ENCODE measurements around the gene METTL6. TPM values are rescaled to one million over a fixed set of nuclear protein-coding genes. Genes with fewer than 3 reads are reported as not detected.

Gene METTL6
- total and polyA plus RNA-seq, 7 donors: 5.4 to 21.9 (median 14.3) TPM

DNA sequence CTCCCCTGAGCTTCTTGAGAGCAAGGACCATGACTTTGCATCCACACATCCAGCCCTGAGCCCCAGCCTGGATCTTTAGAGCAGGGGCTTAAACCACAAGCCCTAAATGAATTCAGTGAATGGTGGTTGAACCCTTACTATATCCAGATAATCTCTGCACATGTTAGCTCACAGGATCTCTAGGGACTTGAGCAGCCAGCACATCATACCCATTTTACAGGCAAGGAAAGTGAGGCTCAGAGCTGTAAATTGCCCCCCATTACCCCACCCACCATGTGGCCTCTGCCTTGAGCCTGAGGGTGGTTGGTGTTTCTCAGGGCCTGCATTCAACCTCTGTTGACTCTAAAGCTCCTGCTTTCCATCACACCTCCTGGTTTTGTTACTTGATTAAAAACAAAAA is 27.6 kb upstream of the METTL6 start:
- TF ChIP-seq EP300 (IDR thresholded peaks at IDR 0.05) (no peak), POLR2AphosphoS5 (IDR thresholded peaks at IDR 0.05) (no peak), POLR2A (IDR thresholded peaks at IDR 0.05) (no peak)
- TF ChIP-seq, protein P1, sequence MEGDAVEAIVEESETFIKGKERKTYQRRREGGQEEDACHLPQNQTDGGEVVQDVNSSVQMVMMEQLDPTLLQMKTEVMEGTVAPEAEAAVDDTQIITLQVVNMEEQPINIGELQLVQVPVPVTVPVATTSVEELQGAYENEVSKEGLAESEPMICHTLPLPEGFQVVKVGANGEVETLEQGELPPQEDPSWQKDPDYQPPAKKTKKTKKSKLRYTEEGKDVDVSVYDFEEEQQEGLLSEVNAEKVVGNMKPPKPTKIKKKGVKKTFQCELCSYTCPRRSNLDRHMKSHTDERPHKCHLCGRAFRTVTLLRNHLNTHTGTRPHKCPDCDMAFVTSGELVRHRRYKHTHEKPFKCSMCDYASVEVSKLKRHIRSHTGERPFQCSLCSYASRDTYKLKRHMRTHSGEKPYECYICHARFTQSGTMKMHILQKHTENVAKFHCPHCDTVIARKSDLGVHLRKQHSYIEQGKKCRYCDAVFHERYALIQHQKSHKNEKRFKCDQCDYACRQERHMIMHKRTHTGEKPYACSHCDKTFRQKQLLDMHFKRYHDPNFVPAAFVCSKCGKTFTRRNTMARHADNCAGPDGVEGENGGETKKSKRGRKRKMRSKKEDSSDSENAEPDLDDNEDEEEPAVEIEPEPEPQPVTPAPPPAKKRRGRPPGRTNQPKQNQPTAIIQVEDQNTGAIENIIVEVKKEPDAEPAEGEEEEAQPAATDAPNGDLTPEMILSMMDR (IDR thresholded peaks at IDR 0.05): no peak
- H3K36me3 ChIP-seq: peaks cover 0 to 18% (median 0%) of the 10 kb centered on the region in 4 donors
- intact Hi-C loops (cut with DNase I): no loop called here
- no peaks in the 10 kb centered on the region for H3K9me3 ChIP-seq
- DNase-seq: no peak
- no peak overlapping the region for H3K4me3 ChIP-seq
- H3K4me1 ChIP-seq: no peaks in the 10 kb centered on the region
- H3K27me3 ChIP-seq: no peaks in the 10 kb centered on the region
- H3K27ac ChIP-seq: no peak overlapping the region

DNA sequence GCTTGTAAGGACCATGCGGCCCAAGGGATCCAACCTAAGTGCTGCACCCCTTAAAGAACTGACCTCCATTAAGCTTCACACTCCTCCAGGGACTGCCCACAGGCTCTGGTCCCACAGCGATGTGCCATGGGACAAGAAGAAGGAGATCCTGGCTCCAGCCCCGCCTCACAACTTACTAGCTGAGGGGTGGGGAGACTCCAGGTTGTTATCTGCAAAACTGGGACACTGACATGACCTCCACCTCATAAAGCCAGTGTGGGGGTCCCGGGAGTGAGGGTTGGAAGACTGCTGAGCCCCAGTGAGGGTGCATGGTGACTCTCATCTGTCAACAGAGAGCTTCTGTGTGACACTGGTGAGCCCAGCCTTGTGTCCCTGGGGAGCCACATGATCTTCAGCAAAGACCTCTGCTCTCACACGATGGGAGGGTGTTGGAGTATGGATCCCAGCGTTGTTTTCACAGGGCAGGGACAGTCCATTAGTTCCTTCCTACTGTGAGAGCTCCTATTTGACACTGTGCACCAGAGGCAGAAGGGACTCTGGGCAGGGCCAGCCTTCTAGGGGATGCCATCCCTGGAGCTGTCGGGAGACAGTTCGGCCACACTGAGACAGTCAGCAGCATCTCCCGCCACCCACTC is 26.8 kb upstream of the METTL6 start:
- no peaks in the 10 kb centered on the region for H3K4me1 ChIP-seq
- H3K36me3 ChIP-seq: peaks cover 0 to 18% (median 0%) of the 10 kb centered on the region in 4 donors
- no peaks in the 10 kb centered on the region for H3K27me3 ChIP-seq
- no peak for TF ChIP-seq POLR2A (IDR thresholded peaks at IDR 0.05)
- no peak overlapping the region for H3K4me3 ChIP-seq
- intact Hi-C loops (cut with DNase I): no loop called here
- no peaks in the 10 kb centered on the region for H3K9me3 ChIP-seq
- H3K27ac ChIP-seq: no peak overlapping the region
- WGBS, 2 donors: 76 to 82% methylated on average over 9 of the region's 9 CpGs
- DNase-seq: no peak

DNA sequence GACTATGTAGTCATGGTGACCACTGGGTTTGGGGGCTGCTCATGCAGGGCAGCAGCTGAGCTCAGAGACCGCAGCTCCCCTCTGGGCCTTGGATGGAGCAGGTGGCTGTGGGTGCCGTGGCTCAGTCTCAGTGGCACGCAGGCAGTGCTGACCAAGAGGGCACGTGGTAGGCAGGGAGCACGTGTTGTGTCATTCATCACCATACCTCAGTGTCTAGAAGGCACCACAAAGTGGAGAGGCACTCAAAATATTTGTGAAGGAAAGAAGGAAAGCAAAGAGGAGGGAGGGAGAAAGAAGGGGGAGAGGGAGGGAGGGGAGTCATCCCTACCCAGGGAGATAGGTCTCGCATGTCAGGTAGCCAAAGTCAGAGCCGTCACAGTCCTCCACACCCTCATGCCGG is 26.2 kb upstream of the METTL6 start:
- 93 to 94% methylated on average over 8 of the region's 8 CpGs for WGBS, 2 donors
- intact Hi-C loops (cut with DNase I): no loop called here
- no peak overlapping the region for H3K4me3 ChIP-seq
- H3K27ac ChIP-seq: no peak overlapping the region
- TF ChIP-seq POLR2A (IDR thresholded peaks at IDR 0.05) (no peak), POLR2AphosphoS5 (IDR thresholded peaks at IDR 0.05) (no peak), EP300 (IDR thresholded peaks at IDR 0.05) (no peak)
- TF ChIP-seq, protein P1 (IDR thresholded peaks at IDR 0.05): no peak
- H3K4me1 ChIP-seq: no peaks in the 10 kb centered on the region
- DNase-seq: no peak
- no peaks in the 10 kb centered on the region for H3K27me3 ChIP-seq
- peaks cover 0 to 18% (median 0%) of the 10 kb centered on the region in 4 donors for H3K36me3 ChIP-seq
- no peaks in the 10 kb centered on the region for H3K9me3 ChIP-seq

DNA sequence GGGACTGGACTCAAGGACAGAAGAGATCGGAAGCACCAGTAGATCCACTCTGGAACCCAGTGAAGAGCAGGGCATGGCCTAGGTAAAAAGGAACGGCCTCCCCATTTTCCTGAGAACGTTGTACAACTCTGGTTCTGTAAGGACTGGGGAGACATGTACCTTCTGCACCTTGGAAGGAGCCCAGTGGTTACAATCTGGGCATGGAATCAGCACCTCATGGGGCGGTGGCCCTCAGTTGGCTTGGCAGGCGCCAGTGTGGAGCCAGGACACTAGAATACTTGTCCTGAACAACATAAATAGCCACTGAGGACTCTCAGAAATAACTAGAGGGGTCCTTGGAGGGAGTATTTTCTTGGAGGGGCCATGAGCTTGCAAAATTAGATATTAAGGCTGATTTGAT is 25.6 kb upstream of the METTL6 start:
- WGBS, 2 donors: 90 to 94% methylated on average over 5 of the region's 5 CpGs
- TF ChIP-seq, protein P1 (IDR thresholded peaks at IDR 0.05): no peak
- TF ChIP-seq POLR2AphosphoS5 (IDR thresholded peaks at IDR 0.05): no peak
- TF ChIP-seq POLR2A (IDR thresholded peaks at IDR 0.05): no peak
- no peak for TF ChIP-seq EP300 (IDR thresholded peaks at IDR 0.05)
- DNase-seq: no peak
- peaks cover 0 to 18% (median 0%) of the 10 kb centered on the region in 4 donors for H3K36me3 ChIP-seq
- no peak overlapping the region for H3K27ac ChIP-seq
- H3K4me1 ChIP-seq: no peaks in the 10 kb centered on the region
- intact Hi-C loops (cut with DNase I): no loop called here
- H3K4me3 ChIP-seq: no peak overlapping the region
- no peaks in the 10 kb centered on the region for H3K27me3 ChIP-seq
- no peaks in the 10 kb centered on the region for H3K9me3 ChIP-seq

DNA sequence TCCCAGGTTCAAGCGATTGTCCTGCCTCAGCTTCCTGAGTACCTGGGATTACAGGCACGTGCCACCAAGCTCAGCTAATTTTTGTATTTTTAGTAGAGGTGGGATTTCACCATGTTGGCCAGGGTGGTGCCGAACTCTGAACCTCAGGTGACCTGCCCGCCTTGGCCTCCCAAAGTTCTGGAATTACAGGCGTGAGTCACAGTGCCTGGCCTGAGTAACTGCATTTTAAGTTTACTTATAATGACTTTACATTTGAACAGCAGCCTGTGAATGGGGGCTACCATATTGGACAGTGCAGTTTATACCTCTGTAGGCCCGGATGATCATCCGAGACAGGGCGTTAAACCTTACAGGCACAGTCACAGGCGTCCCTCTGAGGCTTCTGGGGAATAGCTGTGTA is 24.8 kb upstream of the METTL6 start:
- no peaks in the 10 kb centered on the region for H3K9me3 ChIP-seq
- no peak for DNase-seq
- H3K36me3 ChIP-seq: peaks cover 0 to 18% (median 0%) of the 10 kb centered on the region in 4 donors
- TF ChIP-seq EP300 (IDR thresholded peaks at IDR 0.05) (no peak), POLR2A (IDR thresholded peaks at IDR 0.05) (no peak), POLR2AphosphoS5 (IDR thresholded peaks at IDR 0.05) (no peak)
- TF ChIP-seq, protein P1 (IDR thresholded peaks at IDR 0.05): no peak
- H3K27me3 ChIP-seq: no peaks in the 10 kb centered on the region
- no peaks in the 10 kb centered on the region for H3K4me1 ChIP-seq
- WGBS, 2 donors: 82 to 91% methylated on average over 9 of the region's 9 CpGs
- H3K4me3 ChIP-seq: no peak overlapping the region
- intact Hi-C loops (cut with DNase I): no loop called here
- H3K27ac ChIP-seq: no peak overlapping the region
